Measurements from ENCODE around the gene TENM3.

DNA sequence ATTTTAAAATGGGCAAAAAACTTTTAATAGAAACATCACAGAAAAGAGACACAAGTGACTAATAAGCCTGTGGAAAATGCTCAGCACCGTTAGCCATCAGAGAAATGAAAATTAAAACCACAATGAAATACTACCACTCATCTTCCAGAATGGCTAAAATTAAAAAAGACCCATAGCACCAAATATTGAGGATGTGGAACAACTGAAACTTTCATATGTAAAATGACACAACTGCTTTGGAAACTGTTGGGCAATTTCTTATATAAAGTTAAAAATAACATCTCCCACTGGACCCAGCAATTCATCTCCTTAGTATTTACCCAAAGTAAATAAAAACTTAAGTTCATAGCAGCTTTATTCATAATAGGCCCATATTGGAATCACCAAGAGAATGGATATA lies 94.2 kb downstream of the TENM3 start:
- TF ChIP-seq ZFP30 (CRISPR knock-in tag; IDR thresholded peaks at IDR 0.05) = no peak
- TF ChIP-seq, protein P1, sequence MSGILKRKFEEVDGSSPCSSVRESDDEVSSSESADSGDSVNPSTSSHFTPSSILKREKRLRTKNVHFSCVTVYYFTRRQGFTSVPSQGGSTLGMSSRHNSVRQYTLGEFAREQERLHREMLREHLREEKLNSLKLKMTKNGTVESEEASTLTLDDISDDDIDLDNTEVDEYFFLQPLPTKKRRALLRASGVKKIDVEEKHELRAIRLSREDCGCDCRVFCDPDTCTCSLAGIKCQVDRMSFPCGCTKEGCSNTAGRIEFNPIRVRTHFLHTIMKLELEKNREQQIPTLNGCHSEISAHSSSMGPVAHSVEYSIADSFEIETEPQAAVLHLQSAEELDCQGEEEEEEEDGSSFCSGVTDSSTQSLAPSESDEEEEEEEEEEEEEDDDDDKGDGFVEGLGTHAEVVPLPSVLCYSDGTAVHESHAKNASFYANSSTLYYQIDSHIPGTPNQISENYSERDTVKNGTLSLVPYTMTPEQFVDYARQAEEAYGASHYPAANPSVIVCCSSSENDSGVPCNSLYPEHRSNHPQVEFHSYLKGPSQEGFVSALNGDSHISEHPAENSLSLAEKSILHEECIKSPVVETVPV (CRISPR knock-in tag; IDR thresholded peaks at IDR 0.05) = no peak
- TF ChIP-seq ZNF70 (CRISPR knock-in tag; IDR thresholded peaks at IDR 0.05) = no peak
- TF ChIP-seq, protein P2, sequence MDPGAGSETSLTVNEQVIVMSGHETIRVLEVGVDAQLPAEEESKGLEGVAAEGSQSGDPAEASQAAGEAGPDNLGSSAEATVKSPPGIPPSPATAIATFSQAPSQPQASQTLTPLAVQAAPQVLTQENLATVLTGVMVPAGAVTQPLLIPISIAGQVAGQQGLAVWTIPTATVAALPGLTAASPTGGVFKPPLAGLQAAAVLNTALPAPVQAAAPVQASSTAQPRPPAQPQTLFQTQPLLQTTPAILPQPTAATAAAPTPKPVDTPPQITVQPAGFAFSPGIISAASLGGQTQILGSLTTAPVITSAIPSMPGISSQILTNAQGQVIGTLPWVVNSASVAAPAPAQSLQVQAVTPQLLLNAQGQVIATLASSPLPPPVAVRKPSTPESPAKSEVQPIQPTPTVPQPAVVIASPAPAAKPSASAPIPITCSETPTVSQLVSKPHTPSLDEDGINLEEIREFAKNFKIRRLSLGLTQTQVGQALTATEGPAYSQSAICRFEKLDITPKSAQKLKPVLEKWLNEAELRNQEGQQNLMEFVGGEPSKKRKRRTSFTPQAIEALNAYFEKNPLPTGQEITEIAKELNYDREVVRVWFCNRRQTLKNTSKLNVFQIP (CRISPR knock-in tag; IDR thresholded peaks at IDR 0.05; ENCODE audit: borderline replicate concordance, low read depth) = no peak
